Activated CD4-positive, CD25-positive, alpha-beta regulatory T cell treated with anti-CD3 and anti-CD28 coated beads, Interleukin-2, amount 50 U/mL, for 24 hours (primary cell): ENCODE results near the gene ELF5.

Experiments
- ATAC-seq, 2 donors: fragments of 150-1000 bp; cut with Tn5 transposase; one replicate each; pipeline ENCODE4 v1.10.0; 2021; ENCODE audit warnings: mild to moderate bottlenecking in 1 of 2, moderate library complexity in 1 of 2

Gene ELF5

GRCh38 chr11:34513682-34514449 is at the start of gene ELF5:
ELF5 (minus strand) TSS chr11:34513794; CDS start chr11:34505749, 8,045 bp downstream.
- no peak for ATAC-seq

GRCh38 chr11:34562976-34563375 is 49.4 kb upstream of the ELF5 start:
- ATAC-seq: no peak

GRCh38 chr11:34560511-34560910 is 46.9 kb upstream of the ELF5 start:
- ATAC-seq: no peak

GRCh38 chr11:34558673-34559072 is 45.1 kb upstream of the ELF5 start:
- ATAC-seq: no peak

GRCh38 chr11:34558211-34558610 is 44.6 kb upstream of the ELF5 start:
- no peak for ATAC-seq

GRCh38 chr11:34552270-34552669 is 38.7 kb upstream of the ELF5 start:
- ATAC-seq: no peak

- no peak for ATAC-seq
Measured at GRCh38 chr11:34549271-34549670, 35.7 kb upstream of the ELF5 start.

- ATAC-seq: no peak
Measured at GRCh38 chr11:34548278-34548677, 34.7 kb upstream of the ELF5 start.

- ATAC-seq: no peak
Measured at GRCh38 chr11:34546511-34547209, 33.1 kb upstream of the ELF5 start.

- no peak for ATAC-seq
Measured at GRCh38 chr11:34542089-34542488, 28.5 kb upstream of the ELF5 start.

GRCh38 chr11:34540870-34541269 is 27.3 kb upstream of the ELF5 start:
- no peak for ATAC-seq

- ATAC-seq: no peak
Measured at GRCh38 chr11:34537636-34538035, 24.0 kb upstream of the ELF5 start.

GRCh38 chr11:34536056-34536455 is 22.5 kb upstream of the ELF5 start:
- no peak for ATAC-seq

- ATAC-seq: no peak
Measured at GRCh38 chr11:34534826-34535225, 21.2 kb upstream of the ELF5 start.

- no peak for ATAC-seq
Measured at GRCh38 chr11:34531663-34532062, 18.1 kb upstream of the ELF5 start.

- ATAC-seq: no peak
Measured at GRCh38 chr11:34530545-34531234, 17.1 kb upstream of the ELF5 start.

- ATAC-seq: no peak
Measured at GRCh38 chr11:34529643-34530042, 16.0 kb upstream of the ELF5 start.

- no peak for ATAC-seq
Measured at GRCh38 chr11:34528072-34528471, 14.5 kb upstream of the ELF5 start.

- no peak for ATAC-seq
Measured at GRCh38 chr11:34525888-34526657, 12.5 kb upstream of the ELF5 start.

- no peak for ATAC-seq
Measured at GRCh38 chr11:34525098-34525497, 11.5 kb upstream of the ELF5 start.

- no peak for ATAC-seq
Measured at GRCh38 chr11:34524696-34525095, 11.1 kb upstream of the ELF5 start.

- no peak for ATAC-seq
Measured at GRCh38 chr11:34523053-34523452, 9.5 kb upstream of the ELF5 start.

GRCh38 chr11:34522188-34522587 is 8.6 kb upstream of the ELF5 start:
- no peak for ATAC-seq
